NCI-H2081 (cell line): Measurements from ENCODE around the gene ADAM8.

Experiments
- DNase-seq, 2 experiments: peaks; one replicate each; lab custom pipeline; 2025; lab: John Stamatoyannopoulos, UW

Gene ADAM8

DNA sequence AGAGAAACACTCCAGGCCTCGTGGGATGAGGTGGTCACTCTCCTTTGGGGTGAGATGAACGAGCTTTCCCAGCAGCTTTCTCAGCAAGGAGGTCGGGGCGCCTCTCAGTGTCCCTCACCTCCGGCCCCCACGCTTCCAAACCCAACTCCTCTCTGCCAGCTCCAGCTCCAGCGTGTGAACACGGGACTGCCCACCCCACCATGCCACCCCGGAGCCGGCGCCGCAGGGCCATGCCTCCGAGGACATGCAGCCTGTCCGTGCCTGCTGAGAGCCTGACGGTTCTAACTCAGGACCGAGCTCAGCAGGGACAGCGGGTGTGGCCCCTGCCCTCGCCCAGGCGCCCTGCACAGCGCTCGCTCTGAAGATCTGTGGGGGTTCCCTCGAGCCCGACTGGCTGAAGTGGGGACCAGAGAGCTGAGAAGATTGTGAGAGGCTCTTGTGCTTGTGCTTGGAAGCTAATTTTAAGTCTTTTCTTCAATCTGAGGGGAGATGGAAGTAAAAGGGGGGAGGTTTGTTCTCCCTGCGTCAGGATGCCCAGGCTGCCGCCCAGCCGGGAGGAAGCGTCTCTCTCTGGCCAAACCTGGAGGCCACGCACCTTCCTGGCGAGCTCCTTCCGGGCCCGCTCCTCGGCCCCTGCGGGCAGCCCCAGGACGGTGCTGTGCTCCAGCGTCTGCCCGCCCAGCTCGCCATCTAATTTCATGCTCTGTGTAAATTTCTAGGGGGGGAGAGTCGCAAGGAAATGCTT, 5.1 kb upstream of the ADAM8 start:
- DNase-seq: no peak

DNA sequence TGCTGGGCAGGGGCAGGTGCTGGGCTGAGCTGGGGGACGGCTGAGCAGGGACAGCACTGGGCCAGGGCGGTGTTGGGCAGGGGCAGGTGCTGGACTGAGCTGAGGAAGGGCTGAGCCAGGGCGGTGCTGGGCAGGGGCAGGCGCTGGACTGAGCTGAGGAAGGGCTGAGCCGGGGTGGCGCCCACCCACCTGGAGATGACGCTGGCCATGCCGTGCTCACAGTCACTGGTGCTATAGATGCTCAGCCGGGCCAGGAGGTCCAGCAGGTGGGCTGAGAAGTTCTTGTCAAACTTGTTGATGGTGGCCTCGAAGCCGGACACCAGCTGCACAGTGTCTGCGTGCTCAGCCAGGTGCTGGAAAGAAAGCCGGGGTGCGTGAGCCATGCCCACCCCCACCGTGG, 4.4 kb upstream of the ADAM8 start:
- no peak for DNase-seq

DNA sequence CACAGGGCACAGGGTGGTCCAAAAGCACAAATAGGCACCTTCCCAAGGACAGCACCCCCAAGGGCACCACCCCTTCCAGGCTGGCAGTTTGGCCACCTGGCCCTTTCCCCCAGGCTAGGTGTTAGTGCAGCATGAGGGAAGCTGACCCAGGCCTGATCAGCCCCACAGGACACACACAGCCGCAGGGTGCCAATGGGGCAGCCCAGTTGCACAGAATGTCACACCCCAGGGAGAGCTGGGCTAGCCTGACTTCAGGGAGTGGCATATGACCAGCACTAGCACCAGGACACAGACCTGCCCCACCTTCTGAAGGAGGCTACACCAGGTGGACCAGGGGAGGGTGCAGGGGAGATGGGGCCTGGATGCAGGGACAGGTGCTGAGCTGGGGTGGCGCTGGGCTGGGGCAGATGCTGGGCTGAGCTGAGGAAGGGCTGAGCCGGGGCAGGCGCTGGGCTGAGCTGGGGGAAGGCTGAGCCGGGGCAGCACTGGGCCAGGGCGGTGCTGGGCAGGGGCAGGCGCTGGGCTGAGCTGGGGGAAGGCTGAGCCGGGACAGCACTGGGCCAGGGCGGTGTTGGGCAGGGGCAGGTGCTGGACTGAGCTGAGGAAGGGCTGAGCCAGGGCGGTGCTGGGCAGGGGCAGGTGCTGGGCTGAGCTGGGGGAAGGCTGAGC, 3.9 kb upstream of the ADAM8 start:
- no peak for DNase-seq

DNA sequence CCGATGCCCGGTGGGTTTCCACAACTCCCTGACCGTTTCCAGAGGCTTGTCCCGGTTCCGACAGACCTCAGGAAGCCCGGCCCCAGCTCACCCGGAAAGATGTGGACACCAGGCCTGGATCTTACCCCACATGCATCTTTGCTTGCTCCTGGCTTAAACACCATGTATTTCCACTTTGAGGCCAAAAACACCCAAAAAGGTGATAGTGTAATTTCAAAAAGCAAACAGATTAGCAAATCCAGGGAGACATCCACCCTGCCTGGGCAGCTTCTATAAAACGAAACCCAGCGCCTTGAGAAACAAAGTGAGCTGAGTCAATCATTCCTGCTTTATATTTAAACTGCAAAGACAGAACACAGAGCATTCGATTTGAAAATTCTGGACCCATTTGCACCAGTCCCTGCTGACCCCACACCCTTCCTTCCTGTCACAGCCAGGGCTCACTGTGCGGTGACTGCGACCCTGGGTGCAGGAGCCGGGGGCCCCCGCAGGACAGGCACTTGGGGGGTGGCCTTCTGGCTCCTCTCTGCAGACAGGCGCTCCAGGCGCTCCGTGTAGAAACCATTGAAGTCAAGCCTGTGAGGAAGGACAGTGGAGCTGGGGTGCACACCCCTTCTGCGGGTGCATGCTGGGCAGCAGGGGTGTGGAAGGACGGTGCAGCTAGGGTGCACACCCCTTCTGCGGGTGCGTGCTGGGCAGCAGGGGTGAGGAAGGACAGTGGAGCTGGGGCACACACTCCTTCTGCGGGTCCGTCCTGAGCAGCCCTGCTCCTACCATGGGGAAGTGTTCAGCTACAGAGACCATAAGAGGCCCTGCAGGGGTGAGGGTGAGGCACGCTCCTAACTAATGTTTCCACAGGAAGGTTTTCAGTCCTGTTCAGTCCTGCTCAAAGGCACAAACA, 2.9 kb upstream of the ADAM8 start:
- no peak for DNase-seq

DNA sequence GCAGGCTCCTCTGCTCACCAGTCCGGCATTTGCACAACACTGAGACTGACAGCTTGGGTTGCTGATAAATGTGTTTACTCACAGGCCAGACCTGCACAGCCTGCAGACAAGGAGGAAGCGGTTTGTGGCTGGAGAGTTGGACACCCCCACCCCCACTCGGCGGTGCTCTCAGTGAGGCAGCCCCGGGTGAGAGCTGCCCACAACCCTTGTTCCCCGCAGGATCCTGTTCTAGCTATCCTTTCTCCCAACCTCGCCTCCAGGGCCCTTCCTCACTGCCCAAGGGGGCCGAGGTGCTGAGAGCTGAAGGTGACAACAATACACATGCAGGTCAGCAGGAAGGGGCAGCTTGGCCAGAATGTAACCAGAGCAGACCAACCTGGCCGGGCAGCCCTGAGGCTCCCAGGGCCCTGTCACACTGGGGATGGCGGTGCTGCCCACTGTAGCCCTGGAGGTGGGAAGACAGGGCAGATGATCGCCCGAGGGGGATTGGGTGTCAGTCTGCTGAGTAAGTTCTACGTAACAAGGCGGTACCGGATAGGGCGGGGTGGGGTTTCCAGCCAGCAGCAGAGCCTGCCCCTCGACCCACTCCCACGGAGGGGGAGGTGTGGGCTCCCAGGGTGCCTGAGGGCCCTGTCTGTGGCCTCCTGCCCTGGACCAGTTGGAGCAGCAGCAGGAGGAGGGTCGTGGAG, 2.1 kb upstream of the ADAM8 start:
- DNase-seq: no peak

DNA sequence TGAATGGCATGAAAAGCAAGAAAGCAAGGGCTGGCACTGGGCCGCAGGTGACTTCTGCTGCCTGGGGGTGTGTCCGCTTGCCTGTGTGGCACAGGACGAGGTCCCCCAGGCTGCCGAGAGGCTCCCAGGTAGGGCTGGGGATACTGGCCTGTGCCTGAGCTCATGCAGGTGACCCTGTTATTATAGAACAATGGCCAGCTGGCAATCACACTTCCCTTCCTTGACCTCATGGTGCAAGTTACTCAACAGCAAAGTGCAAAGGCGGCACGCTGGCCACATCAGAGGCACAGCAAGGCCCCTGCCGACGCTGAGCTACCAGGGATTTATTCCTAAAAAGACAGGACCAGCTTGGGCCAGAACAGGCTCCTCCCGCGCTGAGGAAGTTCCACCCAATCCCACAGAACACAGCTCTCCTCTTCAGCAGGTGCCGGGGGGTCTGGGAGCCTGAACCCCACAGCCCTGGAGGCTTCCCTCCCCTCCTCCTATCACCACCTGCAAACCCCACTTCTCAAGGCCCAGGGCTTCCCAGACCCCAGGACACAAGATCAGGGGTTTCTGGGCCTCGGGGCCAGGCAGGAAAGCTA, 1.4 kb upstream of the ADAM8 start:
- DNase-seq: no peak

DNA sequence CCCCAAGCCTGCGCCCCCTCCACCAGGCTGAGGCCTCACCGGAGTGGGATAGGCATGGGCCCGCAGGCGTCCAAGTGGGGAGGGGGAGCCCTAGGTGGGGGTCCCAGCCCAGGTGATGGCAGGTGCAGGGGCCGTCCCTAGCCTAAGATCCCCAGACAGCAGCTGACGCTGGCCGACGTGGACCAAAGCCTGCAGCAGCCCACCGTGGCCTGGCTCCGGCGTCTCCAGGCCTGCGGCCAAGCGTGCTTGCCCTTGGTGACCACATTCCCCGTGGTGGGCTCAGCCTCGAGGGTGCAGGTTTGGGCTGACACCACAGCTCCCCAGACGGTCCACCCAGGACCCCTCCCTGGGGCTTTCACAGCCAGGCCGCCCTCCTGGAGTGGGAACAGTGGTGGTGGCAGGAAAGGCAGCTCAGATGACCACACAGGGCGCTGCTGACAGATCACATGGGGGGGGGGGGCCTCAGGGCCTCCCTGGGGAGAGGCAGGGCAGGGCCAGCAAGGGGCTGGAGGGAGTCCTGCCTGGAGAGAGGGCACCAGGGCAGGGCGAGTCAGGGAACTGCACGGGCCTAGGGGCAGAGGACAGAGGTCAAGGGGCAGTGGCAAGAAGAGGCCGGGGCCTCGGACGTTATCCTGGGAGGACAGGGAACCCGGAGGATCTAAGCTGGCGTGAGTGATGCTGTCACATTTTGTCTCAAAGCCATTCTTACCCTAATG, 767 bp upstream of the ADAM8 start:
- no peak for DNase-seq

DNA sequence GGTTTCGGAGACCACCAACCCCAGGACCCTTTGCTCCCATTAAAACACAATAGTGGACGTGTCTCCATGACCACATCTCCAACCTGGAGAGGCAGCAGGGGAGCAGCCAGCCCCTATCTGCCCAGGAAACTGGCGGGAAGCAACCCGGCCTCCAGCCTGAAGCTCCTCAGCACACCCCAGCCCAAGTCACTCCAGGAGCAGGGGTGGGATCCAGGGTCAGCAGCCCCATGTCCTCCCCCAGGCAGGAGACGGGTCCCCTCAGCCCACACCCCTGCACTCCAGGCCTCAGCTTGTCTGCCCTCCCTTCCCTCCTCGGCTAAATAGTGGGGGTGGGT, 601 bp downstream of the ADAM8 start:
- DNase-seq: no peak

DNA sequence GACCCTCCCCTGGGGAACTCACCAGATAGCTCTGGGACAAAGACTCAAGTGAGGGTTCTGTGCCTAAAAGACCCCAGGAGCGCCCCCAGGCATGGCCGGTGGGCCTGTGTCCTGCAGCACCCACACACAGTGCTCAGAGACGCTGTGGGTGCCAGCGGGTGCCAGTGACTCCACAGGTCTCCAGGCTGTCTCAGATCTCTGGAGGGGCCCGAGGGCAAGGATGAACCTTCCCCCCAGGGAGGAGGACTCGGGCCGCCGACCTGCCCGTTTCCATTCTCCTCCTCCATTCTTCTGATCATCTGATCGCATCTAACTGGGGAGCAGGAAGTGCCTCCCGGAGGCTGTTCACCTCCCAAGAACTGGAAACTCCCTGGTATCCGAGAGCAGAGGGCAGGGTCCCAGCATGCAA, 980 bp downstream of the ADAM8 start:
- DNase-seq: no peak

DNA sequence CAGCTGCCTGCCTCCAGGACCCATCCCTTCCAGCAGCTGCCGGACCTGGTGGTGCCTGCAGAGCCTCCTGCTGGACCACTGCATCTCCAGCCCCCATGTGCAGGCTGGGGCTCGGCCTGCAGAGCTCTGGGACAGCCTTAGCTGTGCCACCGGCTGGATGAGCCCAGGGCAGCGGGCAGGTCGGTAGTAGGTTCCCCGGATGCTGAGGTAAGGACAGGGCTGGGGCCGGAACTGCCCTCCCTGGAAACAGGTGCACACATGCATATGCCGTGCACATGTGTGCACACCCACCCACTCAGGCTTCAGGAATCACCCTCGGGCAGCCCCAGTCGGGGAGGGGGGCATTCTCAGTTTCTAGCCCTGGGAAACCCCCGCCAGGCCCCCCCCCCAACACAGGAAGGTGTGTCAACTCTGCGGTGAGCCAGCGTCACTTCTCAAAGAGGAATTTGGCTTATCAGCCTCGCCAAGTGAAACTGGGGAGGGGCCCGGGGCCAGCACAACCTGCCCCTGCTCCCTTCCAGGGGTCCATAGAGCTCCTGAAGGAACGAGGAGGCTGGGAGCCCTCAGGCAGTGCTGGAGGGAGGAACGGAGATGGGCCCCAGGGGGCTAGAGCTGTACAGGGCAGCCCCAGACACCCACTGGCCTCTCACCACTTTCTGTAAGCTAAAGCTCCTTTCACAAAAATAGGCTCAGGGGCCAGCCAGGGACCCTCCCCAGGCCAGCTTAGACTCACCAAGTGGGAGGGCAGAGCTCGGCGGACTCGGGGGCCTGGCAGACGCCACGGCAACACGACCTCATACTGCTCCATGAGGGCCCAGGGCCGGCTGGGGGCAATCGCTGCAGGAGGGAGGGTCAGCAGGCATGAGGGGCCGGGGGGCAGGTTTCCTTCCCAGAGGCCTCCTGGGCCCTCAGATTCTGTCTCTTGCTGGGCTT, 1.7 kb downstream of the ADAM8 start:
- DNase-seq: no peak

DNA sequence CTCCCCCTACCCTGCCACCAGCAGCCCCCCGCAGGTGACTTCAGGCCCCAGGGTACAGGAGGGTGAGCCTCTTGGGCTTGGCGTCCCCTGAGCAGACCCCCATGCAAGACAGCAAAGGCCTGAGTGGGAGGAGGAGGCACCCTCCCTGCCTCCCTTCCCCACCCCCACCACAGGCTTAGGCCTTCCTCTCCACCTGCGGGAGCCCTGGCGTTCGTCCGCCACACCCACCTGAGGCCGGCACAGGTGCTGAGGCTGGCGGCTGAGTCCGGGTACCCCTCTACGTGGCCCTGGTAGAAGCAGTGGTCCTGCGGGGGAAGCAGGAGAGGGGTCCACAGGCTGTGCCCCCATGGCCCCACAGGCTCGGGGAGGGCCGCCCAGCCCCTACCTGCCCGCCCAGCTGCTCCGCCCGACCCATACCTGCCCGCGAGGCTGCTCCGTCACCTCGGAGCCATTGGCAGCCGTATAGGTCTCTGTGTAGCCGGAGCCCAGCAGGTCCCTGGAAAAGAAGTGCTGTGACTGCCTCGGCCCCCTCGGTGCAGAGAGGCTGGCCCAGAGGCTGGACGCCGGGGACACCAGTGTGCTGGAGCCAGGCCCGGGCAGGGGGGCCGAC, 3.0 kb downstream of the ADAM8 start:
- DNase-seq: no peak

DNA sequence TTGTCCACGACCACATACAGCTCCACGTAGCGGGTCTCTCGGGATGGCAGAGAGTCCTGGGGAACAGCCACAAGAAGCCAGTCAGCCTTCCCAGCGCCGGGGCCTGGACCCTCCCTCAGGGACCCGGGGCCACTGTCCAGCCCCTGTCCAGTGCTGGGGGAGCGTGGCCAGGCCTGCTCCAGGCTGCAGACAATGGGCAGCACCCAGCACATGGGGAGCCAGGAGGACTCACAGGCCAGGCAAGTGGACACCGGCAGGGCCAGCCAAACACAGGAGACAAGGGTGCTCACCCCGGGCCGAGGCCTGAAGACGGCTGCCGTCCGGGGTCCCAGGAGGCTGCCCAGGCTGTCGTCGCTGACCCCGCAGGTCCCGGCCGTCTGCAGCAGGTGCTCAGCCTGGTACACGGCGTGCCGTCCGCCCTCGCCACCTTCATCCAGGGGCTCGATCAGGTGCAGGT, 3.7 kb downstream of the ADAM8 start:
- no peak for DNase-seq

DNA sequence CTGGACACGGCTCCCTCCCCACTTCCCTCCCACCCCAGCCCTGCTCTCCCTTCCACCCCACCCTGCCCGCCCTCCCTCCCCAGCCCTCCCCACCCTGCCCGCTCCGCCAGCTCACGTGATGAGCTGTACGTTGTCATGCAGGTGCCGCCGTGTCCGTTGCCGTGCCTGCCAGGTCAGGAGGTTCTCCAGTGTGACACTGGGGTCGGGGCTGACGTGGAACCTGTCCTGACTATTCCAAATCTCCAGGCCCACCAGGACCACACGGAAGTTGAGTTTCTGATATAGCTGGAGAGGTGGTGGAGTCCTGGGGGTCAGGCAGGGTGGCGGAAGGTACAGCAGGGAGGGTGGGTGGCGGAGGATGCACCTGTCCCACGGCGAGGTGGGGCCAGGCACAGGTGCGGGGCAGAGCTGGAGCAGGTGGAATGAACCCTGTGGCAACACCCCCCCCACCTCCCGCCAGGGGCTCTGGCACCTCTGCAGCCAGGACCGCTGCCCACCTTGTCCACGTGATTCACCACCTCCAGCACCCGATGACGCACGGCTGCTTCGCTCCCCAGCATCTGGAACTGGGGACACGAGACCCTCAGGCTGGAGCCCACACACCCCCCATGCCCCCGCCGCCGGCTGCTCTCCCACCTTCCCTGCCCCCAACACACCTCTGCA, 4.2 kb downstream of the ADAM8 start:
- no peak for DNase-seq

DNA sequence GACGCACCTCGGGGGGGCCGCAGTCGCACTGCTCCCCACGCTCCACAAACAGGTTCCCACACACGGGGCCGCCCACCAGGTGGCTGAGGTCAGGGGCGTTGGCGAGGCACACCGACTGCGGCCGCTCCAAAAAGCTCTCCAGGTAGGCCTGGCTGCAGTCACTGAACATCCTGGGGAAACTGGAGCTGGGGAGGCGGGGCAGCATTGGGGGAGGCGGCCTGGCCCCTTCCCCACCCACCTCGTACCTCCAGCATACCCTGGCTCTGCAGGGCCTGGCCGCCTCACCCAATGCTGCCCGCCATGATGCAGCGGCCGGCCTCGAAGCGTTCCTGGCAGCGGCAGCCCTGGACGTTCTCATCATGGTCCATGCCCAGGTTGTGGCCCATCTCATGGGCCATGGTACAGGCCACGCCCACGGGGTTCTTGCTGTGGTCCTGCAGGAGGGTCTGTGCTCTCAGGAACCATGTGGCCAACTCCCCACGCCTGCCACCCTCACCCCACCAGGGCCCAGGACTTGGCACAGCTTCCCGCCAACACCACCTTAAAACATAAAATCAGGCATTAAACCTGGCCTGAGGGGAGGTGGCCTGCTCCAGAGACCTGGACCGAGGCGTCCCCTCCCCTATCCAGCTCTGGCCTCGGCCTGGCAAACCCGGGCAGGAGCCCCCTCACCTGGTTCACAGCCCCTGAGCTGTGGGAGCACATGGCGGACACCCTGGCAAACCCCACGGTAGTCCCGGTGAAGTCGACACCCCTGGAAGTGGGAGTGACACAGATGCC, 5.0 kb downstream of the ADAM8 start:
- DNase-seq: no peak

DNA sequence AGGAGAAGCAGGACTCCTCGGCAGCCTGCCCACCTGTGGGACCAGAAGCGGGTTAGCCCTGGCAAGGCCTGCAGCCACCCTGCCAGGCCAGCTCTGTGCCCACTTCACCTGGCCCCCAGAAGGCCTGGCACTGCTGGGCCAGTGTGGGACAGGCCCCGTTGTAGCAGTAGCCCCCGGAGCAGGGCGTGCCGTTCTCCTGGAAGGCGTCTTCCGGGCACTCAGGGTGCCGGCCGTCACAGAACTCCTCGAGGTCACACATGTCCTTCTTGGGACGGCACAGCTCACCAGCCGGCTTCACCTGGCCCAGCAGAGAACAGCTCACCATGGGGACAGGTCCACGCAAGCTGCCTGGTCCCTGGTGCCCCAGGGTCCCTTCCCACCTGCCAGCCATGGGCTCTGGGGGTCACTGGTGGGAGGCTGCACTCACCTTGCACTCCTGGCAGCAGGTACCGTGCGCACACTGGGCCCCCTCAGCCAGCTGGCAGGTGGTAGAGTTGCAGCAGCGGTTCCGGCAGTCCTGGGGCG, 5.8 kb downstream of the ADAM8 start:
- no peak for DNase-seq

DNA sequence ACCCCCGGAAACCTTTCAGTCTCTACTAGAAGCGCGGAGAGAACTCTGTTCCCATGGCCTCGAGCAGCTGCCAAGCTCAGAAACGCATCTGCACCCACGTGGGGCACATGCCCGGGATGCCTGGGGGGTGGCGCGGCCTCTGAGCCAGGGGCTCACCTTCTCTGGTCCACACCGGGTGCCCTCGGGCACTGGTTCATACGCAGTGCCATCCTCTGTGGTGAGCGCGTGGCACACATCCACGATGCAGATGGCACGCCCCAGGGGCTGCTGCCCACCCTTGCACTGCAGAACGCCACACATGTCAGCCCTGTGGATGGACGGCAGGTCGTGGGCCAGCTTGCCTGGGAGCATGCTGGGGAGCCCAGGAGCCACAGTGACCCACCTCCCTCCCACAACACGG, 6.5 kb downstream of the ADAM8 start:
- DNase-seq: no peak

DNA sequence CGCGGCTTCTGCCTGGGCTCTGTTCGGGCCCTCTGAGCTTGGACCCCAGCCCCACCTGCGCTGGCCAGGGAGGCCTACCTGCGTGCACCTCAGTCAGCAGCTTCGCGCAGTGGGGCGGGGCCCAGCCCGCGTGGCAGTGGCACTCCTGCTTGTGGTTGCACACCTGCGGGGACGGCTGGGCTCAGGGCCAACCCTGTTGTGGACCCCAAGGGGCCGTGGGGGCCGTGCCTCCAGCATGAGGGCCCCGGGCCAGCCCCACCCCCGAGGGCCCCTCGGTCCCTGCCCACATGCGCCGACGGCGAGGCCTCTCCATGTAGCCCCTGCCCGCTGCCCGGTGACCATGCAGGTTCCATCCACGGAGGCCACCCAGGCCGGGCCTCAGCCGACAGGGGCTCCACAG, 7.3 kb downstream of the ADAM8 start:
- no peak for DNase-seq

DNA sequence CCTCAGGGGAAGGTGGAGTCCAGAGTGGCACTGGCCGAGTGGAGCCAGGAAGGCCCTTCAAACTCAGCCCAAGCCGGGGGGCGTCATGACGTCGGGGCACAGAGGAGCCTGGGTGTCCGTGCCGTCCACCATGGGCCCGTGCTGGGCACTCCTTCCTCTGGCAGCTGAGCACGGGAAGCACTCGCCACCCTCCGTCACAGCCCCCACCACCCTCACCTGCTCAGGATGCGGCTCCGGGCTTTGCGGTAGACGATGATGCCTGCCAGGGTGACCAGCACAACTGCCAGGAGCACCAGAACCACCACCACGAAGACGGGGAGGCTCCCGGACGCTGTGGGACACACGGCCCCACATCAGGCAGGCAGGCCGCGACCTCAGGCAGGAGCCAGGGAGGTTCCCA, 8.1 kb downstream of the ADAM8 start:
- DNase-seq: no peak
